HL-60 (cell line): ENCODE data around the gene AIFM3.

ENCODE experiments used
- DNase-seq, 2 experiments: peaks; one replicate each; pipeline ENCODE4 v3.0.0-alpha.2; 2010 to 2020; ENCODE audit warnings: low read depth in 1 of 2, low spot score in 1 of 2
- H3K27ac ChIP-seq: fragments of 250-450 bp; sonication (Bioruptor Pico); replicated peaks from 2 replicates; pipeline ENCODE4 v1.5.1; 2020; ENCODE audit warnings: mild to moderate bottlenecking, moderate library complexity
- H3K27me3 ChIP-seq: fragments of 250-450 bp; sonication (Bioruptor Pico); 2 replicates; pipeline ENCODE4 v1.5.1; 2021; ENCODE audit warnings: mild to moderate bottlenecking, moderate library complexity; ENCODE audit not compliant: insufficient read depth, poor library complexity, severe bottlenecking
- H3K4me3 ChIP-seq: replicated peaks from 2 replicates; pipeline ENCODE4 v1.5.1; 2011; ENCODE audit warnings: mild to moderate bottlenecking, control low read depth, low read length; ENCODE audit not compliant: insufficient read depth
- GABPA ChIP-seq: IDR thresholded peaks from 2 replicates; pipeline ENCODE4 v1.6.1; 2012; ENCODE audit warnings: low read depth
- POLR2AphosphoS5 ChIP-seq: IDR thresholded peaks from 2 replicates; pipeline ENCODE4 v1.6.1; 2012; ENCODE audit warnings: low read depth
- SPI1 ChIP-seq: IDR thresholded peaks from 2 replicates; pipeline ENCODE4 v1.6.1; 2012; ENCODE audit warnings: low read depth, mild to moderate bottlenecking, borderline replicate concordance
- TF ChIP-seq, protein P1 (sequence below): IDR thresholded peaks from one replicate; pipeline ENCODE4 v1.5.1; 2011; ENCODE audit warnings: low read length, control low read depth, inconsistent platforms; ENCODE audit not compliant: insufficient read depth
- TF ChIP-seq, protein P2 (sequence below): IDR thresholded peaks from 2 replicates; pipeline ENCODE4 v1.6.1; 2012; ENCODE audit warnings: low read depth; ENCODE audit not compliant: insufficient replicate concordance

The AIFM3 gene

DNA sequence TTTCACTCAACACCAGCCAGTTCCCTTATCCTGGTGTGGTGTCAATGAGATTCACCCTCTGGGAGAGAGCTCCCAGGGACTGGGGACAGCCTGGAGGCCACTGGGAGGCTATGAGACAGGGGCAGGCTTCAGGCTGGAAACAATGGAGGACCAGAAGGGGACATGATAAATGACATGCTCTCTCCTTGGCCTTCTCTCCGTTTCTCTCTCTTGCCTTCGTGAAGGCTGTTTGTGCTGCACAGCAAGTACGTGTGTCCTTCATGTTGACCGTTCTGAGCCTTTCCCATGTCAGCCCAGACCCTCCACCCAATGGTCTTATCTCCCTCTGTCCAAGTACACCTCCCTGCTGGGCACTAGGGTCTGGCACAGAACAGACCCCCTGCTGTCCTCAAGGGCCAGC is 13.5 kb downstream of the AIFM3 start:
- H3K27ac ChIP-seq: no peak overlapping the region
- no peaks in the 10 kb centered on the region for H3K27me3 ChIP-seq
- no peak for DNase-seq
- no peak for TF ChIP-seq GABPA
- TF ChIP-seq, protein P1, sequence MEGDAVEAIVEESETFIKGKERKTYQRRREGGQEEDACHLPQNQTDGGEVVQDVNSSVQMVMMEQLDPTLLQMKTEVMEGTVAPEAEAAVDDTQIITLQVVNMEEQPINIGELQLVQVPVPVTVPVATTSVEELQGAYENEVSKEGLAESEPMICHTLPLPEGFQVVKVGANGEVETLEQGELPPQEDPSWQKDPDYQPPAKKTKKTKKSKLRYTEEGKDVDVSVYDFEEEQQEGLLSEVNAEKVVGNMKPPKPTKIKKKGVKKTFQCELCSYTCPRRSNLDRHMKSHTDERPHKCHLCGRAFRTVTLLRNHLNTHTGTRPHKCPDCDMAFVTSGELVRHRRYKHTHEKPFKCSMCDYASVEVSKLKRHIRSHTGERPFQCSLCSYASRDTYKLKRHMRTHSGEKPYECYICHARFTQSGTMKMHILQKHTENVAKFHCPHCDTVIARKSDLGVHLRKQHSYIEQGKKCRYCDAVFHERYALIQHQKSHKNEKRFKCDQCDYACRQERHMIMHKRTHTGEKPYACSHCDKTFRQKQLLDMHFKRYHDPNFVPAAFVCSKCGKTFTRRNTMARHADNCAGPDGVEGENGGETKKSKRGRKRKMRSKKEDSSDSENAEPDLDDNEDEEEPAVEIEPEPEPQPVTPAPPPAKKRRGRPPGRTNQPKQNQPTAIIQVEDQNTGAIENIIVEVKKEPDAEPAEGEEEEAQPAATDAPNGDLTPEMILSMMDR: no peak
- no peak for TF ChIP-seq SPI1
- TF ChIP-seq, protein P2, sequence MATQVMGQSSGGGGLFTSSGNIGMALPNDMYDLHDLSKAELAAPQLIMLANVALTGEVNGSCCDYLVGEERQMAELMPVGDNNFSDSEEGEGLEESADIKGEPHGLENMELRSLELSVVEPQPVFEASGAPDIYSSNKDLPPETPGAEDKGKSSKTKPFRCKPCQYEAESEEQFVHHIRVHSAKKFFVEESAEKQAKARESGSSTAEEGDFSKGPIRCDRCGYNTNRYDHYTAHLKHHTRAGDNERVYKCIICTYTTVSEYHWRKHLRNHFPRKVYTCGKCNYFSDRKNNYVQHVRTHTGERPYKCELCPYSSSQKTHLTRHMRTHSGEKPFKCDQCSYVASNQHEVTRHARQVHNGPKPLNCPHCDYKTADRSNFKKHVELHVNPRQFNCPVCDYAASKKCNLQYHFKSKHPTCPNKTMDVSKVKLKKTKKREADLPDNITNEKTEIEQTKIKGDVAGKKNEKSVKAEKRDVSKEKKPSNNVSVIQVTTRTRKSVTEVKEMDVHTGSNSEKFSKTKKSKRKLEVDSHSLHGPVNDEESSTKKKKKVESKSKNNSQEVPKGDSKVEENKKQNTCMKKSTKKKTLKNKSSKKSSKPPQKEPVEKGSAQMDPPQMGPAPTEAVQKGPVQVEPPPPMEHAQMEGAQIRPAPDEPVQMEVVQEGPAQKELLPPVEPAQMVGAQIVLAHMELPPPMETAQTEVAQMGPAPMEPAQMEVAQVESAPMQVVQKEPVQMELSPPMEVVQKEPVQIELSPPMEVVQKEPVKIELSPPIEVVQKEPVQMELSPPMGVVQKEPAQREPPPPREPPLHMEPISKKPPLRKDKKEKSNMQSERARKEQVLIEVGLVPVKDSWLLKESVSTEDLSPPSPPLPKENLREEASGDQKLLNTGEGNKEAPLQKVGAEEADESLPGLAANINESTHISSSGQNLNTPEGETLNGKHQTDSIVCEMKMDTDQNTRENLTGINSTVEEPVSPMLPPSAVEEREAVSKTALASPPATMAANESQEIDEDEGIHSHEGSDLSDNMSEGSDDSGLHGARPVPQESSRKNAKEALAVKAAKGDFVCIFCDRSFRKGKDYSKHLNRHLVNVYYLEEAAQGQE: no peak
- TF ChIP-seq POLR2AphosphoS5: no peak
- no peak overlapping the region for H3K4me3 ChIP-seq

DNA sequence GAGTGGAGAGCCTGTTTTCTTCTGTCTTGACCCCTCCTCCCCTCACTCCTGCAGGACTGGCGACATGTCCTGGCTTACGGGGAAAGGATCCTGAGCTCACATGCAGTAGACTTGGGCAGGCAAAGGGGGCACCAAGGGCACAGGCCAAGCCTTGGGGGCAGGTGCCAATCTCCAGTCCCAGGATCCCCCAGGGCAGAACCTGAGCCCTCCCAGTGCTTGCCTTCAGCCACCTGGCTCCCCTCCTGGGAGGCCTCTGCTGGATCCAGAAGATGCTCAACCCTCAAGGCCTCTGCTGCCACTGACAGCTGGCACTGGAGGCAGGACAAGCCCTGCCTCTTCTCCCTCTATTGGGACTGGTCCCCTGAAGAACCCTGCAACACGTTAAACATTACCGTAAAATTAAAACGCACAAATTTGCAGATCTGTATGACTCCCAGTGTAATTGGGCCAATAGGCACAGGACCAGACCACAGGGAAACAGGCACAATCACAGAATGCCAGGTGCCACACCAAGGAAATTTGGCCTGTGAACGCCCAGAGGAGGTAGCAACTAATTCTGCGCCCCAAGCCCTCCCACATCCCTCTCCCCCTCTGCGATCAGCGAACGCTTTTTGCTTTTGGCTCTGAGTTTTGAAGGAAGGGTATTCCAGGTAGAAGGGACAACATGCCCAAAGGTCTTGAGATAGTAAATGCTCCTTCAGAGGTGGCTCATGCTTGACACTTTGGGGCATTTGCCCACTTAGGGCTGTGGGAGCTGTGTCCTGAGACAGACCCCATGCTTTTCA is 14.1 kb downstream of the AIFM3 start:
- no peak for DNase-seq
- no peak for TF ChIP-seq GABPA
- no peak for TF ChIP-seq SPI1
- Histone ChIP-seq H3K27ac (peak overlapping the region; percentile 85), H3K4me3 (peak overlapping the region; percentile 90), H3K27me3 (no peaks in the 10 kb centered on the region)

DNA sequence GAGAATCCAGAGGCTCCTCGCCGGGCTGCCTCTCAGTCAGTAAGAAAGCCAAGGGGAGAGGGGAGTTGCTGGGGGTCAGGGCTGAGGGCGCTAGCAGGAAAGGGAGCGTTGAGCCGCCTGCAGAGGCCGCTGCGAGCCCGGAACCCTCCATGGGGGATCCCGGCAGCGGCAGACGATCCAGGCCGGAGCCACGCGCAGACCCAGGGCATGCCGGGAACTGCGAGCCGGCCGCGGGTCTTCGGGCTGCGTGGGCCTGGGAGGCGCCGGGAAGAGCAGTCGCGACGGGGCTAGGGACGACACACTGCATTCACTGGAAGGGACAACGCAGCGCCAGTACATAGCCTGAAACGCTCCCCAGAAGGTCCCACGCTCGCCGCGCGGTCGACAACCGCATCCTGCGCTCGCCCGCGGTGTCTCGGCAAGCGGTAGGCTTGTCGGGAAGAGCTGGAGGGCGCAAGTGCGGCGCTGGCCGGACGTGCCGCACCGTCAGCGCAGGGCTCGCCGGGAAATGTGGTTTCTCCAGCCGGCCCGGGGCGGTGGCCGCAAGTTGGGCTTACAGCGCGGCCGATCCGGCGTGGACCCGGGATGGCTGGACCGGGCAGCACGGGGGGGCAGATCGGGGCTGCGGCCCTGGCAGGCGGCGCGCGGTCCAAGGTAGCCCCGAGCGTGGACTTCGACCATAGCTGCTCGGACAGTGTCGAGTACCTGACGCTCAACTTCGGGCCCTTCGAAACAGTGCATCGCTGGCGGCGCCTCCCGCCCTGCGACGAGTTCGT is 14.9 kb downstream of the AIFM3 start, which contains the start of gene LZTR1:
Gene LZTR1, plus strand, starts transcription at position 511 of the 776 bp plus-strand sequence. Its CDS starts 75 bp downstream, at position 586.
- TF ChIP-seq, protein P1: peak; percentile 36
- TF ChIP-seq POLR2AphosphoS5: peak; percentile 99
- TF ChIP-seq, protein P2: peak; percentile 26
- TF ChIP-seq SPI1: no peak
- peak within 1 kb of the TSS; percentile 85 for H3K27ac ChIP-seq
- H3K27me3 ChIP-seq: no peaks in the 10 kb centered on the region
- H3K4me3 ChIP-seq: peak within 1 kb of the TSS; percentile 90
- DNase-seq: peak; percentile 78 to 80

DNA sequence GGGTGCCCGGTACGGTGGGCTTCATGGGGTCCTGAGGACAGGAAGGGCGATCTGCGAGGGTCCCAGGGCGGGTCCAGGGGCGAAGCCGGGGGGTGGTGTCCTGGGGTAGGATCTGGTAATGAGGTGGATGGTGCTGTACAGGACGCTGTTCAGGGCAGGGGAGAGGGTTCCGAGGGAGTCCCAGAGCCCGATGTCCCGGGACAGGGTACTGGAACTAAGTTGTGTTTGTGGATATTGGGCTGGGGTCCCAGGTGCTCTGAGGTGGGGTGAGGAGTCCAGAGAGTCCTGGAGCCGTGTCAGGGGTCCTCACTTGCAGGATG is 15.5 kb downstream of the AIFM3 start:
- no peak for TF ChIP-seq POLR2AphosphoS5
- no peak for TF ChIP-seq SPI1
- TF ChIP-seq, protein P1: no peak
- no peak for TF ChIP-seq GABPA
- TF ChIP-seq, protein P2: no peak
- Histone ChIP-seq H3K27ac (peak overlapping the region; percentile 85), H3K27me3 (no peaks in the 10 kb centered on the region), H3K4me3 (peak overlapping the region; percentile 90)
- DNase-seq: no peak
